Thyroid gland (tissue), 4 donors: ENCODE measurements around the gene ZSWIM6.

Experiments
- CTCF ChIP-seq, 6 experiments: fragments of 200-600 bp in 3 of 6; fragments of 450-650 bp in 3 of 6; sonication (generic) in 3 of 6; IDR thresholded peaks; one replicate each; pipeline ENCODE4 v1.5.1; 2016 to 2019; ENCODE audit warnings: antibody characterized with exemption in 6 of 6, mild to moderate bottlenecking in 2 of 6, inconsistent platforms in 1 of 6, moderate library complexity in 1 of 6
- POLR2A ChIP-seq, 2 donors: fragments of 450-650 bp; IDR thresholded peaks; one replicate each; pipeline ENCODE4 v1.6.1; 2017; ENCODE audit warnings: antibody characterized with exemption in 2 of 2, mild to moderate bottlenecking in 2 of 2, moderate library complexity in 1 of 2

GRCh38 chr5:61440596-61440995, 108.5 kb downstream of the ZSWIM6 start:
- TF ChIP-seq CTCF (IDR thresholded peaks at IDR 0.05) (no peak), POLR2A (IDR thresholded peaks at IDR 0.05) (no peak)
